PFSK-1 (cell line): Measurements from ENCODE around the gene ACTRT3.

Experiments
- FOXP2 ChIP-seq: optimal IDR thresholded peaks from 2 replicates; pipeline ENCODE3; 2011; ENCODE audit warnings: borderline replicate concordance, control low read depth, inconsistent platforms; ENCODE audit not compliant: insufficient read depth; ENCODE audit errors: extremely low read length, extremely low read depth
- POLR2AphosphoS5 ChIP-seq: IDR thresholded peaks from 2 replicates; pipeline ENCODE4 v1.6.1; 2012; ENCODE audit warnings: low read depth, mild to moderate bottlenecking, control low read depth, low read length, moderate library complexity
- REST ChIP-seq, 2 experiments: IDR thresholded peaks; 2 replicates each; pipeline versions ENCODE4 v1.6.1 to v1.8.0; 2011 to 2012; ENCODE audit warnings: low read depth in 2 of 2, low read length in 2 of 2, control low read depth in 1 of 2, inconsistent platforms in 1 of 2, mild to moderate bottlenecking in 1 of 2, moderate library complexity in 1 of 2; ENCODE audit not compliant: insufficient read depth in 1 of 2
- SIN3A ChIP-seq: IDR thresholded peaks from 2 replicates; pipeline ENCODE4 v1.6.1; 2012; ENCODE audit warnings: mild to moderate bottlenecking, low read length, moderate library complexity, borderline replicate concordance; ENCODE audit not compliant: insufficient read depth
- TAF1 ChIP-seq: IDR thresholded peaks from 2 replicates; pipeline ENCODE4 v1.6.1; 2012; ENCODE audit warnings: low read length, control low read depth, borderline replicate concordance; ENCODE audit not compliant: insufficient read depth

The ACTRT3 gene

GRCh38 chr3:169739067-169739466 lies 30.3 kb downstream of the ACTRT3 start:
- TF ChIP-seq FOXP2 (no peak), REST (IDR thresholded peaks at IDR 0.05; ENCODE audit: insufficient read depth in 1 of 2, low read depth in 2 of 2, low read length in 2 of 2) (no peak), SIN3A (no peak), POLR2AphosphoS5 (no peak), TAF1 (no peak)

DNA sequence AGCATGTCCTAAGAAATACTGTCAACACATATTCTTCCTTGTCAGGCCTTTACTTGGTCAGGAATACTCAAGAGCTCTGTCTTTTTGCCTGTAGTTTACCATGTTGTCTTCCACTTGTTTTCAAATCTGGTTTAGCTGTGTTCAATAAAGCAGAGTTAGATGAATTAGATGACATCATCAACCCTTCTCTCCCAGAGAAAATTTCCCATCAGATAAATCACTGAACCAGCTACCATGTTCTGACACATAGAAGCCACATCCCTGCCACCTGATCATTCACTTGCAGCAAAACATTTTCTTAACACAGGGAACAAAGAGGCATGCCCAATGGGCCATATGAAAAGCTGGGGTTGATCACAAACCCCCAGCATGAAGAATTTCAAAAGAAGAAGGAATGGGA lies 46.6 kb downstream of the ACTRT3 start:
- TF ChIP-seq POLR2AphosphoS5 (no peak), TAF1 (no peak), FOXP2 (no peak), SIN3A (no peak), REST (IDR thresholded peaks at IDR 0.05; ENCODE audit: insufficient read depth in 1 of 2, low read depth in 2 of 2, low read length in 2 of 2) (no peak)
